GM19463 (cell line): Measurements from ENCODE around the gene MINDY4B.
"Not testable (repeated sequence)": the region's sequence is repeated elsewhere in the genome, so short reads cannot be mapped to it uniquely, and the experiment has no call there.

Source experiments
- ATAC-seq: cut with Tn5 transposase; IDR thresholded peaks from one replicate; pipeline ENCODE4 v1.9.1; 2021; ENCODE audit warnings: mild to moderate bottlenecking, moderate library complexity; ENCODE audit not compliant: unreplicated experiment

Gene MINDY4B

DNA sequence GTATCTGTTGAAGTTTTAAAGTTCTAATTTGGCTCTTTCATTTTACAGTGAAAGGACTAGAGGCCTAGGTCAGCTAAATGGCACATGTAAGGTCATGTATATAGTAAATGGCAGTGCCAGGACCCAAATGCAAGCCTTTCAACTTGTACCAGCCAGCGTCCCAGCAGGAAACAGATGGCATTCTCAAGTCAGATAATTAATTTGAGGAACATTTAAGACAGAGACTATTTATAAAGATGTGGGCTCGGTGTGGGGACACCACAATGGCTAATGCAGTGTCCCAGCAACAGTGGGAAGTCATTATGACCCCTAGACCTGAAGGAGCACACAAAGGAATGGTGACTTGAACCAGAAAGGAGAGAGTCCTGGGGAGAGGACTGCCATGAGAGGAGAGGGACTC, 6.1 kb downstream of the MINDY4B start:
- no peak for ATAC-seq

DNA sequence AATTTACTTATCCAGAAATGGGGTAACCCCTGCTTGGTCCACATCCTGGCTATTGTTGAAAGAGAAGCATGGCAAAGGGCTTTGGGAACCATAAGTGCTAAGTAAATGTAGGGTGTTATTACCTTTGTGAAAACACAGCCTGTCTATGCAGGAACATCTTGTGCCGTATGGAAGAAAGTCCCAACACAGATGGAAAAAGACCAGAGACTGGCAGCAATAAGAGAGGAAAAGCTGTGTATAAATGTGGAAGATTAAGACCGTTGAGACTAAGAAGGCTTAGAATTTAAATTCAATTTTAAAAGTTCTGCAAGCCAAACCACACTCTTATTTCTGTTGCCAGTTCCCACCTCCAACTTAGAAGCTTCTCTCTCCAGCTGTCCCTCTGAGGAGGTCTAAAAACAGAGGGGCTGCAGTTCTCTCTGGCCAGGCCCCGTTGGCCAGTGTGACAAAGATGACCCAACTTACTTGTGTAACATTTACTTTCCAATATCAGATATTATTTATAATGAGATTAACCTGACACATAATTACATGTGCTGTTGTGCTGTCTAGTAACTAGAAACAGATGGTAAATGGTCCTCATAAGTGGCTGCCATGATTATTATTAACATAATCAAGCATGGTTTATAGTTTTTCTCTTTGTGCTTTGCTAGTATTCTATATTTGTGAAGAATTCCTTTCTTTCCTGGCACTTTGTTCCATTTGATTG, 7.0 kb downstream of the MINDY4B start:
- ATAC-seq = no peak

DNA sequence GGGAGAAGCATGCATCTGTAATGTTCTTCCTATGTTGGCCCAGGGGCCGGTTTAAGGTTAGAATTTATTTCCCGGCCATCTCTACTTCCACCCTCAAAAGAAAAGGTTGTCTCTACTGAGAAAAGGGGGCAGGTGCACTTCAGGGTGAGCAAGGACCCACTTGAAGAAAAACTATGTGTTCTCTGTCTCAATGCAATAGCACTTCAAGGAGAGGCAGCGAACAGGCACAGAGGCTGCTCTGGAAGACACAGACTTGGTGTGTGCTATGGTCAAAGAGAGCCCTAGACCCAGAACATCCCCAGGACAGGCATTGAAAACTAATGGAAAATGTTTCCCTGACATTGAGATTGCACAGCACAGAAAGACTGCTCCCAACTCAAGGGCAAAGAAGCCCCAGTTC, 7.6 kb downstream of the MINDY4B start:
- ATAC-seq = no peak

DNA sequence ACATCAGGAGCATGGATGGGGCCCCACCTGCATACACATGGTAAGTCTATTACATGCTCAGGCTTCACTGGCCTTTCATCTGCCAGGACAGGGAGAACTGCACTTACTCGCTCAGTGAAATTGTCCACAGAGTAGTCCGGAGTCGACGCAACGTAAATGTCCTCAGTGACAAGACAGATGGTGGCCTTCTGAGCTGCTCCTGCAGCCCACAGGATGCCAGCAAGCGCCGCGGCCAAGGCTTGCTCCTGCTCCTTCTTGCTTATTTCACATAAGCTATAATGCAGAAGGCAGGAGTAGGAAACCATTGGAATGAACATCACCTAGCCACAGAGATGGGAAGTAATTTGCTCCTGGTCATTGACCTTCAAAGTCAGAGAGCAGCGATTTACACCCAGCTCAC, 14.4 kb downstream of the MINDY4B start:
- ATAC-seq = no peak

DNA sequence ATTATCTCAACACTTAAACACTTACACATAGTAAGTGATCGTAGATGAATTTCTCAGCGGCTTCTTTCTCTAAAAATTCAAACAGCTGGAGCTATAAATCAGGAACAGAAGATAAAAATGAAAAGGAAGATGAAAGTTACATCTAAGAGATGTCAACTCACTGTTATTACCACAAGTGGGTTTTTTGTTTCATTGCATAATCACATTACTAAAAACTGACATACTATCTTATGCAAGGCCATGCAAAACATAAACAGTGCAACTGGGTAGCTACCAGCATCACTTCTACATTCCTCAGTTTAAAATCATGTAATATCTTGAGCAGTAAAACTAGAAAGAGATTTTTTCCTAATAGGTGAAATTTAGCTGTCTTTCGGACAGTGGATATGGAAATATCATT, 14.9 kb downstream of the MINDY4B start:
- no peak for ATAC-seq

DNA sequence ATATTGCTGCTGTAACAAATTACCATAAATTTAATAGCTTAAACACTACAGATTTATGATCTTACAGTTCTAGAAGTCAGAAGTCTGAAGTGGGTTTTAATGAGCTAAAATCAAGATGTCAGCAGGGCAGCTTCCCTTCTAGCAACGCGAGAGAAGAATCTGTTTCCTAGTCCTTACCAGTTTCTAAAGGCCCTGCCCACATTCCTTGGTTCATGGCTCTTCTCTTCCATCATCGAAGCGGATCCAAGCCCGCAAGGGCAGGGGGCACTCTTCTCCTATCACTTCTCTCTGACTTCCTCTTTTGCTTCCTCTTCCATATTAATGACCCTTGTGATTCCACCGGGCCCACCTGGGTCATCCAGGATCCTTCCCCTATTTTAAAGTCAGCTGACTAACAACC, 16.1 kb downstream of the MINDY4B start:
- no peak for ATAC-seq

DNA sequence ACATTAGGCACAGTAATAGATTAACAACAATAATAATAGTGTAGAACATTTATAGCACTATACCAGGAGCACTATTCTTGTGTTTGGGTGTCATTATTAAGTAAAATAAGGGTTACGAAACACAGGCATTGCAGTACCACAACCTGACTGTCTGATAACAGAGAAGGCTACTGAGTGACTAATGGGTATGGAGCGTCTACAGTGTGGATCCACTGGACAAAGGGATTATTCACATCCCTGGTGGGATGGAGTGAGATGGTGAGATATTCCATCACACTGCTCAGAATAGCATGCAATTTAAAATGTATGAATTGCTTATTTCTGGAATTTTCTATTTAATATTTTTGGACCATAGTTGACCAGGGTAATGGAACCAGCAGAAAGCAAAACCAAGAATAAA, 18.2 kb downstream of the MINDY4B start:
- ATAC-seq = no peak

DNA sequence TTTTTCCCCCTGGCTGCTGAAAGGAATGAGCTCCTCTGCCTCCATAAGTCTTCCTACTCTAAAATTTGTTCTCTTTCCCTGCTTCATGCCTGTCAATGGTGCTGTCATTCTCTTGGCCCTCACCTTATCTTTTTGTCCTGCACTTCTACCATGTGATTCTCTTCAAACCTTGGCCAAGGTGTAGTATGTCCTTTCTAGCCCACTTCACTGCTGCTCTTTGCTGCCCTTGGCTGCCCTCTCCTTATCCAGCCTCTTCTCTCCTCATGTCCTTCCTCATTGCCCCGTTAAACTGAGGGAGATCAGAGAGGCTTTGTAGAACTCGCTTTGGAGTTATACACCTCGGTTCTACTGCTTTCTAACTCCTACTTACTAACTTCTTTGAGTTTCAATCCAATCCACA, 19.7 kb downstream of the MINDY4B start:
- ATAC-seq = no peak

DNA sequence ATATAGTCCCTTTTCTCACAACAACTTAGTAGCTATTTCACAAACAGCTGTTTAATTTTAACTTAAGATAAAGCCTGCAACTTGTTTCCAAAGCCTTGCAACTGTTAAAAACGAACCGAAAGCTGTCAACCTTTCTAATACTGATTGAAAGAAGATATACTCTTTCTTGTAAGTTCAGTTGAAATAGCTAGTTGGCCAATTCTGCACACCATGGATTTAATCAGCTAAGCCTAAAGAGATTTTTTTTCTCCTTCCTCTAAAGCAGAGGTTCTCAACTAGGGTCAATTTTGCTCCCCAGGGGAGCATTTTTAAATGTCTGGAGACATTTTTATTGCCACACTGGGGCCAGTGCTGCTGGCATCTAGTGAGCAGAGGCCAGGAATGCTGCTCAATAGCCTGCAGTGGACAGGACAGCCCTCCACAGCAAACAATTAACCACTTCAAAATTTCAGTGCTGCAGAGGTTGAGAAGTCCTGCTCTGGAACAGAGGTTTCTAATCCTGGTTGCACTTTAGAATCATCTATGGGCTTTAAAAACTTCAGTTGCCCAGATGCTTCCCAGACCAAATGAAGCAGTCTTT, 26.2 kb downstream of the MINDY4B start:
- ATAC-seq = no peak

DNA sequence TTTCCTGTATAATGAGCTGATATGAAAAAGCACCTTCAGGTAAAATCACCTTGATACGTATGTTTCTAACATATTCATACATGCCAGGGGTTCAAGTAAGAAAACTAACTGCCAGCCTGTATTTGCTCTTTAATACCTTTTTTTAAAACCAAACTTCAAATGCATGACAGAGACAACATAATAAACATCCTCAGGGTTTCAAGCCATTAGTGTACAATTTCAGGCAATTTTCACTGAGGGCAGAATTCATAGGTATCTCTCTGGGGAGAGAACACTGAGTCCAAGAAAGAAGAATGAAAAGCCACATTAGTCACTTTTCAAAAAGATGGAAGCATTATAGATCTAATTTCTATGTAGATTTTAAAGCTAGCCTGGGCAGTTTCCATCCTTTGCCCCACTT, 26.9 kb downstream of the MINDY4B start:
- ATAC-seq = no peak

DNA sequence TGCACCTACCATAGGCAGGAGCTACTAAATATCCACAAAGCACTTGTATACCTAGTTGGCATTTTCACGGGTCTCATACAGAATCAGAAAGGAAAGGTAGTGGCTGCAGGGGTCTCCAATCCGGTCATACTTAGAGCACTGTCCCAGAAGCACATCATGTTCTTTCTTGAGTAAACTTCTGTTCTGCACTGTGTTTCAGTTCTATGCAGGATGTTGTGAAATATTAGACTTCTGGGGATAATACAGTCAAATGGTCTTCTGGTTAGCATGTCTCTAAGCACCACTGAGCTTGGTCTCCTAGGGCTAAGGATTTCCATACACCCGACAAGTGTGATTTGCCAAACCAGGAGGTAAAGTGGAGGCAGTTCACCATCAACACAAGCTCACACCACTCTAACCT, 27.9 kb downstream of the MINDY4B start:
- ATAC-seq = no peak

DNA sequence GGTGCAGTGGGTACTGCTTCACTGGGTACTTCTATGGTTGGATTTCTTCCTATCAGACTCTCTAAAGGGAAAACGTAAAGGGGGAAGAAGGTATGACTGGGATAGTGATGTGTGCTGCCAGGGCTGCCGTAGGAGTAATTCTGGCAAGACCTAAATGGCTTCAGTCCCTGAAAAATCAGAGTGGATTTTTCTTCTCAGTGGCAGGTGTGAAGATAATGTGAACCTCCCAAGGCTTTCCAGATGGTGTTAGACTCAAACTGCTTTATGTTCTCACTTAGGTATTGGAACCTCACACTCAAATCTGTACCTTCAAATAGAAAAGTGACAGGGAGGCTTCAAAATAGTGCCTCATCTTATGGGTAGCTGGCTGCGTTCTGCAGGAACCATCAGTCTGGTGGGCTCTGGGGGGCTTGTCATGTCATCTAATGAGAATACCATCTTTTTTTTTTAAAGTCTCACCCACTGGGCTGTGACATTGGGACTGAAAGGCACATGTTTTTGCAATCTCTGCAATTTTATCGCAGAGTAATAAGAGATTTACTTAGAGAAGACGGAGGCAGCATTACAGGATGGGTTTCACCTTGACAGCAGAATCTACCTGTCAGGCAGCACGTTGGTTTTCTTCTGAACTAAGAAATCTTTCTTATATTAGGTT, 28.5 kb downstream of the MINDY4B start:
- no peak for ATAC-seq

DNA sequence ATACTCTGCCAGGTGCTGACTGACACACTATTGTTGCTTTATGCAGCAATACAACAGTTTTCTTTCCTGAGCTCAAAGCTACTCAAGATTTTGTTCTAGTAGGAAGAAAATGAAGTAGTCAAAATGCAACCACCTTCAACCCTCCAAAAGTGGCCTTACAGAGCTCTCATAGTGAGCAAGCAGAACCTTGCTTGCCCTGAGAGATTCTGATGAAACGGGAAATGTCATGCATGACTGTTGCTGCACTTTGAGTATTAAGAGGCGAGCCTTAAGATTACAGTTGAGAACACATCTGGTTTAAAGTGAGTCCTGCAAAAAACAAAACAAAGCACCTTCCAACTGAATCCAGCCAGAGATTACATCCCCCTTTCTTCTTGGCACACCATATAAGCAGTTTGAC, 29.7 kb downstream of the MINDY4B start:
- no peak for ATAC-seq

DNA sequence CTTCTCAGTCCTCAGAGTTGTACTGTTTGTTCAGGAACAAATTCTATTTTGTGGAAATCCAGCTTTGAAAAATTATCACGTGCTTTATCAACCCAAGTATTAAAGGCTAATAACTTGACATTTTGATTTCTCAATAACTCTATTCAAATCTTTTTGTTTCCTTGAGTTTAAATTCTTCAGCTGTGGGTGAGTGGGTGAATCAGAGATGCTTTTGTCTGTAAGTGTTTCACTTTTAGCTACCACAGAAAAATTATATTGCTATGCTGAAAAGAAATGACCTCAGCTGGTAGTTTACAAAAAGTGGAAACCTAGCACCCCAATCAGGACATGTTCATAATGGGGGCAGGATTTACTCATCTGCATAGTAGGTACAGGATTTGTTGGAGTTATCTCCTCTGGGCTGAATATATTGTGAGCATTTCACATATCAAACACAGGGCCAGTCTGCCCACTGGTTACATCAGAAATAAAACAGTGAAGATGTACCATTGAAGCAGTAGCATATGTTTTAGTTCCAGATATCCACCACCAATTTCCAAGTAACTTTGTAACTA, 30.5 kb downstream of the MINDY4B start:
- no peak for ATAC-seq

DNA sequence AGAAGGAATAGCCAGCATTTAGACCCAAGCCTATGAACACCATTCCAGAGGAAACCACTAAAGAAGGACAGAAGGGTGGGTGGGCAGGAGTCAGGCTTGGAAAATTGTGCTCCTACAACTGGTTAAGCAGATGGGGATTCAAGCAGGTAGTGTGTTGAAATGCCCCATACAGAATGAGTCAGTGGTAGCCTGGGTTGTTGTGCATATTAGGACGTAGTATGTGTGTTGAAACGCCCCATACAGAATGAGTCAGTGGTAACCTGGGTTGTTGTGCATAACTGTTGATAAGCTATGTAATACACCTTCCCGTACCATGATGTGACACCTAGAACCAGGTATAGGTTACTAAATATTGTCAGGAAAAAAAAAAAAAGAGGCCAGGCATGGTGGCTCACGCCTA, 34.0 kb downstream of the MINDY4B start:
- ATAC-seq = no peak

DNA sequence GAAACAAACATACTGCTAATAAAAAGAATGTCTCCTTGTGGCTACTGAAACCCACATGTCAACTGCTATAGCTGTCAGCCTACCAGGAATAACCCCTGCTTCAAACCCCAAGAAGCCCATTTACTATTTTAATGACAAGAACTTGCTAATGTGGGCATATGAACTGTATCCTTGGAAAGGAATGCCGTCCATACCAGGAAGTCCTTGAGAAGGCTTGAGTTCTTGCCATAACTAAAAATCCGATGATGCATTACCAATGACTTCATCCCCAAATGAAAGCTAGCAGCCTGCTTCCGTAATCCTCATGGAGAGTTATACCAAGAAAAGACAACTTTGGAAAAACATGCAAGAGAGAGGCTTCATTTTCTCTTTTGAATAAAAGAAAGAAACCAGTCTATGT, 34.8 kb downstream of the MINDY4B start:
- no peak for ATAC-seq

DNA sequence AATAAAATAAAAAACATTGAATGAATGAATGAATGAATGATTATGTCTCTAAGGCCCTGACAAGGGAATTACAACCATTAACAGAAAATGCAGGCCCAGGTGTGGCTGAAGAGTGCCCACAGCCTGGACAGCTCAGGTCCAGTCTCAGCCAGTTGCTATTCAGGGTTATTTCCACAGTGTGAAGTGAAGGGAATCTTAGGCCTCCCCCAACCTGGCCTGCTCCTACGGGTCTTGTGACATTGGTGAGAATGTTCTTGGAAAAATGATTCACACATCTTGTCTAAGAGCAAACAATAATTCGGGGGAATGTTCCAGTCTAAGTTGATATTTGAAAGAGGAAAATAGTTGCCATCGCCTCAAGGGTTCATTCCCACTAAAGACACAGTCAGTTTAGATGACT, 37.0 kb downstream of the MINDY4B start:
- no peak for ATAC-seq

DNA sequence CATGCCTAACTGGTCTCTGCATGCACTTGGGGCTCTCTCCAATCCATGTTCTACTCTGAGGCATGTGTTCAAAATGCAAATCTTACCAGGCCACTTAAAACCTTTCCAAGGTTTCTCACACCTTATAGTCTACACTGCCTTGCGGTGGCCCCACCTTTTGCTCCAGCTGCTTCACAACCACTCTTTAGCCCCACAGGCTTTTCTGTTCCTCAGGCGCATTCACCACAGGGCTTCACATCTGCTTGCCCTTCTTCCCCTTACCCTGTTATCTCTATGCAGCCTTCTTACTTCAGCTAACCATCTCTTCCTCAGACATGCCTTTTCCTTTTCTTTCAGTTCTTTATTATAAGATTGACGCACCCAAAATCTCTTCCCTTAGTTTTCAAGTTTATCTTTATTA, 37.8 kb downstream of the MINDY4B start:
- no peak for ATAC-seq

DNA sequence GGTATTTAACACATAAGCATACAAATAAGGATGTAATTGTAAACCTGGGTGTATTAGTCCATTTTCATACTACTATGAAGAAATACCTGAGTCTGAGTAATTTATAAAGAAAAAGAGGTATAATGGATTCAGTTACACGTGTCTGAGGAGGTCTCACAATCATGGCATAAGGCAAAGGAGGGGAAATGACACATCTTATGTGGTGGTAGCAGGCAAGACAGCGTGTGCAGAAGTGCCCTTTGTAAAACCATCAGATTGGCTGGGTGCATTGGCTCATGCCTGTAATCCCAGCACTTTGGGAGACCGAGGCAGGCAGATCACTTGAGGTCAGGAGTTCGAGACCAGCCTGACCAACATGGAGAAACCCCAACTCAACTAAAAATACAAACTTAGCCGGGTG, 41.3 kb downstream of the MINDY4B start:
- ATAC-seq = not testable (repeated sequence)

DNA sequence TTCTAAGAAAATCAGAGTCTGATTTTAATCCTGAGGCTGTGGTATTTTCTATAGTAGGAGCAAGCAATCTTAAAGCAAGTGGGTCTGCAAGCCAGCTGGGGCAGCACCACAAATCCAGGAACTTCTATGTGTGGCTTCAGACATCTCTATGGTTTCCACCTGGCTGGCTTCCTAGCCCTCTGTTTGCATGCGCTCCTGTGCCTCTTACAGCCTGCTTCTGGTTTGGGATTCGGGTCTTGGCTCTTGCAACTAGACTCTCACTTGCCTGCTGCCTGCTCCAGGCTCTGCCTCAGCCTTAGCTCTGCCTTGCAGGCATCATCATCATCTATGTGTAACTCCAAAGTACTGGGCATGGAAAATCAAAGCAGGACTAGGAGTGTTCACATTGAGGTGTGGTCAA, 43.4 kb downstream of the MINDY4B start:
- no peak for ATAC-seq

DNA sequence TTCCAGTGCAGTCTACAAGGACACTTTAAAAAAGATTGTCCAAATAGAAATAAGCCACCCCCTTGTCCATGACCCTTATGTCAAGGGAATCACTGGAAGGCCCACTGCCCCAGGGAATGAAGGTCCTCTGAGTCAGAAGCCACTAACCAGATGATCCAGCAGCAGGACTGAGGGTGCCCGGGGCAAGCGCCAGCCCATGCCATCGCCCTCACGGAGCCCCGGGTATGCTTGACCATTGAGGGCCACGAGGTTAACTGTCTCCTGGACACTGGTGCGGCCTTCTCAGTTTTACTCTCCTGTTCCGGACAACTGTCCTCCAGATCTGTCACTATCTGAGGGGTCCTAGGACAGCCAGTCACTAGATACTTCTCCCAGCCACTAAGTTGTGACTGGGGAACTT, 47.3 kb downstream of the MINDY4B start:
- not testable (repeated sequence) for ATAC-seq

DNA sequence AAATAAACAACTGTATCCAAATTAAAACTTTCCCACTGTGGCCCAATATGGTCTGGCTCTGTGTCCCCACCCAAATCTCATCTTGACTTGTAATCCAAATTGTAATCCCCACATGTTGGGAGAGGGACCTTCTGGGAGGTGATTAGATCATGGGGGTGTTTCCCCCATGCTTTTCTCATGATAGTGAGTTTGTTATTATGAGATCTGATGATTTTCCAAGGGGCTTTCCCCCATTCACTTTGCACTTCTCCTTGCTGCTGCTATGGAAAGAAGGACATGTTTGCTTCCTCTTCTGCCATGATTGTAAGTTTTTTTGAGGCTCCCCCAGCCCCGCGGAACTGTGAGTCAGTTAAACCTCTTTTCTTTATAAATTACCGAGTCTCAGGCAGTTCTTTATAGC, 55.0 kb downstream of the MINDY4B start:
- ATAC-seq = no peak
